PFSK-1 (cell line): ENCODE results near the gene MAP4K2.

ENCODE experiments used
- POLR2AphosphoS5 ChIP-seq: IDR thresholded peaks from 2 replicates; pipeline ENCODE4 v1.6.1; 2012; ENCODE audit warnings: low read depth, mild to moderate bottlenecking, control low read depth, low read length, moderate library complexity
- REST ChIP-seq, 2 experiments: IDR thresholded peaks; 2 replicates each; pipeline versions ENCODE4 v1.6.1 to v1.8.0; 2011 to 2012; ENCODE audit warnings: low read depth in 2 of 2, low read length in 2 of 2, control low read depth in 1 of 2, inconsistent platforms in 1 of 2, mild to moderate bottlenecking in 1 of 2, moderate library complexity in 1 of 2; ENCODE audit not compliant: insufficient read depth in 1 of 2
- TAF1 ChIP-seq: IDR thresholded peaks from 2 replicates; pipeline ENCODE4 v1.6.1; 2012; ENCODE audit warnings: low read length, control low read depth, borderline replicate concordance; ENCODE audit not compliant: insufficient read depth

GRCh38 chr11:64755681-64756361 lies 47.2 kb downstream of the MAP4K2 start:
- TF ChIP-seq POLR2AphosphoS5 (no peak), REST (IDR thresholded peaks at IDR 0.05; ENCODE audit: insufficient read depth in 1 of 2, low read depth in 2 of 2, low read length in 2 of 2) (no peak), TAF1 (no peak)
